Stimulated activated CD4-positive, alpha-beta T cell treated with anti-CD3 and anti-CD28 coated beads, TNF-alpha, amount 100 ng/mL, for 1 hour (primary cell): Measurements from ENCODE around the gene ERAP2.
"Not testable (repeated sequence)": the region's sequence is repeated elsewhere in the genome, so short reads cannot be mapped to it uniquely, and the experiment has no call there.

Source experiments
- DNase-seq, 3 donors: peaks; one replicate each; pipeline ENCODE4 v3.0.0-alpha.2; 2020; ENCODE audit warnings: low read depth in 3 of 3, low spot score in 1 of 3

The ERAP2 gene

GRCh38 chr5:96876292-96876850, at the start of gene ERAP2:
TSS of gene ERAP2 (plus strand) at chr5:96876500. CDS start at chr5:96879686, 3,186 bp downstream.
- no peak for DNase-seq

GRCh38 chr5:96829297-96829696, 47.0 kb upstream of the ERAP2 start:
- no peak for DNase-seq

GRCh38 chr5:96834016-96834415, 42.3 kb upstream of the ERAP2 start:
- no peak for DNase-seq

GRCh38 chr5:96835791-96836191, 40.5 kb upstream of the ERAP2 start:
- DNase-seq, result no peak

GRCh38 chr5:96836817-96837216, 39.5 kb upstream of the ERAP2 start:
- DNase-seq, result no peak

GRCh38 chr5:96837303-96837702, 39.0 kb upstream of the ERAP2 start:
- DNase-seq, result no peak

GRCh38 chr5:96838201-96839070, 37.9 kb upstream of the ERAP2 start:
- no peak for DNase-seq

GRCh38 chr5:96839071-96839592, 37.2 kb upstream of the ERAP2 start:
- no peak for DNase-seq

- not testable (repeated sequence) for DNase-seq
Measured at GRCh38 chr5:96841931-96842330, 34.4 kb upstream of the ERAP2 start.

- DNase-seq, result no peak
Measured at GRCh38 chr5:96843140-96843539, 33.2 kb upstream of the ERAP2 start.

GRCh38 chr5:96844481-96844990, 31.8 kb upstream of the ERAP2 start:
- DNase-seq, result no peak

GRCh38 chr5:96851312-96852062, 24.8 kb upstream of the ERAP2 start:
- no peak for DNase-seq

- no peak for DNase-seq
Measured at GRCh38 chr5:96852759-96853158, 23.5 kb upstream of the ERAP2 start.

- no peak for DNase-seq
Measured at GRCh38 chr5:96854067-96854466, 22.2 kb upstream of the ERAP2 start.

GRCh38 chr5:96855031-96855872, 21.0 kb upstream of the ERAP2 start:
- DNase-seq, result no peak

- no peak for DNase-seq
Measured at GRCh38 chr5:96856371-96856770, 19.9 kb upstream of the ERAP2 start.

- DNase-seq, result no peak
Measured at GRCh38 chr5:96857454-96857853, 18.8 kb upstream of the ERAP2 start.

- DNase-seq, result no peak
Measured at GRCh38 chr5:96857924-96858323, 18.4 kb upstream of the ERAP2 start.

- no peak for DNase-seq
Measured at GRCh38 chr5:96859375-96859774, 16.9 kb upstream of the ERAP2 start.

- DNase-seq, result no peak
Measured at GRCh38 chr5:96861076-96861475, 15.2 kb upstream of the ERAP2 start.

- no peak for DNase-seq
Measured at GRCh38 chr5:96863114-96863513, 13.2 kb upstream of the ERAP2 start.
